Measurements from ENCODE around the gene IGFBP4. TPM values are rescaled to one million over a fixed set of nuclear protein-coding genes. Genes with fewer than 3 reads are reported as not detected.
A peak's percentile ranks its signal among the peaks of the same experiment; 100 is the strongest.

Gene IGFBP4
- total and polyA plus RNA-seq, 7 donors: 44.2 to 106 (median 65.1) TPM

DNA sequence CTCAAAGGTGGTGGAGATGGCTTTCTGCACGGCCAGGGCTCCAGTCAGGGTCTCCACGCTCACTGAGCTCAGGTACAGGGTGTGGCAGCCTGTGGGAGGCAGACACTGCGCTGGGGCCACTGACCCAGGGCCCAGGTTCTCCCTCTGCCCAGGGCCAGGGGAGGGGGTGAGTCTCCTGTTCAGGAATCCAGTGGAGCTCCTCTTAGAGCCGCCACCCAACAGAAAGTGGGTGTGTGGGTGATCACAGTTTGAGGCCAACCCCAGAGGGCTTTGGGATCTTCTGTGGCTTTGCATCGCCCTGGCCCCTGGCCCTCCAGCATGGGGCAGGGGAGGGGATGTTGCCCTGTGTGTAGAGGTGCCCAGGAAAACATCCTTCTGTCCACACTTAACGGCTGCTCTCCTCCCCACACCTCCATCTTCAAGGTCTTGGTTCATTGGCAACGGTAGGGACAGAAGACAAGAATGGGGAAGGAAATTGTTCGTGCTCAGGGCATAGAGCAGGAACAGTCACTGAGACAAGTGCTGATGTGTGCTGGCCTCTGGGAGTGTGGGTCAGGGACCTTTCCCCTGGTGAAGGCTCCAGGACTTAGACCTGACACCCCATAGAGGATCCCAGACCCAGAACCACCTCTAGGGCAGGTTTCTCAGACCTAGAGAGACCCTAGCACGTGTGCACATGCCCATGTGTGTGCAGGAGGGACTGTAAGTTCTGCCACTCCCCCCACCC, 36.7 kb downstream of the IGFBP4 start:
- H3K9me3 ChIP-seq: no peaks in the 10 kb centered on the region
- no peak for ATAC-seq
- no peaks in the 10 kb centered on the region for H3K4me1 ChIP-seq
- no peaks in the 10 kb centered on the region for H3K36me3 ChIP-seq (ENCODE audit: insufficient read depth in 1 of 2, low read depth in 1 of 2)
- intact Hi-C loops (cut with DNase I): loop anchor here (5.0 kb wide), 2 partner anchors 38 to 43 kb away; partner anchors contain the start of gene IGFBP4 (in 1 of the 2)
- no peak overlapping the region for H3K4me3 ChIP-seq
- H3K27ac ChIP-seq: no peak overlapping the region
- TF ChIP-seq, protein P1, sequence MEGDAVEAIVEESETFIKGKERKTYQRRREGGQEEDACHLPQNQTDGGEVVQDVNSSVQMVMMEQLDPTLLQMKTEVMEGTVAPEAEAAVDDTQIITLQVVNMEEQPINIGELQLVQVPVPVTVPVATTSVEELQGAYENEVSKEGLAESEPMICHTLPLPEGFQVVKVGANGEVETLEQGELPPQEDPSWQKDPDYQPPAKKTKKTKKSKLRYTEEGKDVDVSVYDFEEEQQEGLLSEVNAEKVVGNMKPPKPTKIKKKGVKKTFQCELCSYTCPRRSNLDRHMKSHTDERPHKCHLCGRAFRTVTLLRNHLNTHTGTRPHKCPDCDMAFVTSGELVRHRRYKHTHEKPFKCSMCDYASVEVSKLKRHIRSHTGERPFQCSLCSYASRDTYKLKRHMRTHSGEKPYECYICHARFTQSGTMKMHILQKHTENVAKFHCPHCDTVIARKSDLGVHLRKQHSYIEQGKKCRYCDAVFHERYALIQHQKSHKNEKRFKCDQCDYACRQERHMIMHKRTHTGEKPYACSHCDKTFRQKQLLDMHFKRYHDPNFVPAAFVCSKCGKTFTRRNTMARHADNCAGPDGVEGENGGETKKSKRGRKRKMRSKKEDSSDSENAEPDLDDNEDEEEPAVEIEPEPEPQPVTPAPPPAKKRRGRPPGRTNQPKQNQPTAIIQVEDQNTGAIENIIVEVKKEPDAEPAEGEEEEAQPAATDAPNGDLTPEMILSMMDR (IDR thresholded peaks at IDR 0.05): no peak
- DNase-seq: no peak
- WGBS, 3 donors: 76 to 81% (median 77%) methylated on average over 7 to 9 of the region's 9 CpGs
- H3K27me3 ChIP-seq (ENCODE audit: insufficient read depth in 3 of 3, low read length in 2 of 3): no peaks in the 10 kb centered on the region

DNA sequence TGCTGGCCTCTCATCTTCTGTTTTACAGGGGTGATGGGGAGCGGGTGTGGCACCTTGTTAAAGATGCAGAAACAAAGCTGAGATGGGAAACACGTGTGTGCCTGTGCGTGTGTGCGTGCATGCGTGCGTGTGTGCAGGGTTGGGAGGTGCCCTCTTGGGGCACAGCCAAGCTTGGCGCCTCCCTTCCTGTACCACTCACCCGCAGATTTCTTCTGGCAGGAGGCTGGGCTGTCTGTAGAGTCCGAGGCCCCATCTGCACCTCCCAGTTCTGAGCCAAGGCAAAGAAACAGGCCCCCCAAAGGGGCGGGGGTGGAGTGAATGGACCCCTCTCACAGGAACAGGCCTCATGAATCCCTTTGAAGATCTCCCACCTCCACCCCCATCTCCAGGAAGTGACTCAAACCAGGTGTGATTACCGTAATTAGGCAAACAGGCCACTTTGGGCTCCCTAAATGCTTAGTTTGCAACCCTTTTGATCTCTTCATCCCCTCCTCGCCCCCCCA, 37.3 kb downstream of the IGFBP4 start:
- 49 to 60% (median 55%) methylated on average over 12 of the region's 12 CpGs for WGBS, 3 donors
- H3K4me3 ChIP-seq: no peak overlapping the region
- H3K36me3 ChIP-seq (ENCODE audit: insufficient read depth in 1 of 2, low read depth in 1 of 2): no peaks in the 10 kb centered on the region
- intact Hi-C loops (cut with DNase I): no loop called here
- TF ChIP-seq, protein P1 (IDR thresholded peaks at IDR 0.05): no peak
- no peaks in the 10 kb centered on the region for H3K9me3 ChIP-seq
- H3K4me1 ChIP-seq: no peaks in the 10 kb centered on the region
- H3K27ac ChIP-seq: no peak overlapping the region
- DNase-seq (no peak), ATAC-seq (peak in 3 of 4 donors; percentile 9 to 26 (median 25))
- no peaks in the 10 kb centered on the region for H3K27me3 ChIP-seq (ENCODE audit: insufficient read depth in 3 of 3, low read length in 2 of 3)

DNA sequence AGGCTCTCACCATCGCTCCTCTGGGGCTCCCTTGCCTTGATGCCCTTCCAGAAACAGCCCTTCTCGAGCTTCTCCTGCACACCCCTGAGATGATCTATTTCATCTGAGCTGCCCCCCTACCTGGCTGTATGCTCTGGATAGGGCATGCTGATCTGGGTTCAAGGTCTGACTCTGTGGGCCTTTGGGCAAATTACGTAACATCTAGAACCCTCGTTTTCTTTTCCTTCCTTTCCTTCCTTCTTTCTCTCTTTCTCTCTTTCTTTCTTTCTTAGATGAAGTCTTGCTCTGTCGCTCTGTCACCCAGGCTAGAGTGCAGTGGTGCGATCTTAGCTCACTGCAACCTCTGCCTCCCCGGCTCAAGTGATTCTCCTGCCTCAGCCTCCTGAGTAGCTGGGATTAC, 37.9 kb downstream of the IGFBP4 start:
- no peaks in the 10 kb centered on the region for H3K9me3 ChIP-seq
- WGBS, 3 donors: 85 to 88% (median 85%) methylated on average over 7 of the region's 7 CpGs
- TF ChIP-seq, protein P1 (IDR thresholded peaks at IDR 0.05): no peak
- intact Hi-C loops (cut with DNase I): no loop called here
- H3K27ac ChIP-seq: no peak overlapping the region
- H3K4me3 ChIP-seq: no peak overlapping the region
- H3K36me3 ChIP-seq (ENCODE audit: insufficient read depth in 1 of 2, low read depth in 1 of 2): no peaks in the 10 kb centered on the region
- DNase-seq (no peak), ATAC-seq (no peak)
- no peaks in the 10 kb centered on the region for H3K4me1 ChIP-seq
- no peaks in the 10 kb centered on the region for H3K27me3 ChIP-seq (ENCODE audit: insufficient read depth in 3 of 3, low read length in 2 of 3)

DNA sequence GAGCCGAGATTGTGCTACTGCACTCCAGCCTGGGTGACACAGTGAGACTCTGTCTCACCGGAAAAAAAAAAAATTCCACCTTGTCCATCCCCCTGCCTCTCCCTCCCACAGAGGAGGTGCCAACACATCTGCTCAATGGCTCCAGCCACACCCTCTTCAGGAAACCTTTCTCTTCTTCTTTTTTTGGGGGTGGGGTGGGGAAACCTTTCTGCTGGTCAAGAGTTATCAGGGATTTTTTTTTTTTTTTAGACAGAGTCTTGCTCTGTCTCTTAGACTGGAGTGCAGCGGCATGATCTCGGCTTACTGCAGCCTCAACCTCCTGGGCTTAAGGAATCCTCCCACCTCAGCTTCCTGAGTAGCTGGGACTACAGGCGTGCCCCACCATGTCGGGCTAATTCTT, 39.5 kb downstream of the IGFBP4 start:
- intact Hi-C loops (cut with DNase I): no loop called here
- 84 to 90% (median 86%) methylated on average over 6 of the region's 6 CpGs for WGBS, 3 donors

More for the DNA sequence above, 39.5 kb downstream of the IGFBP4 start:
- DNase-seq (no peak), ATAC-seq (no peak)
- Histone ChIP-seq H3K9me3 (no peaks in the 10 kb centered on the region), H3K4me1 (no peaks in the 10 kb centered on the region), H3K27me3 (ENCODE audit: insufficient read depth in 3 of 3, low read length in 2 of 3) (no peaks in the 10 kb centered on the region), H3K4me3 (no peak overlapping the region), H3K27ac (no peak overlapping the region), H3K36me3 (ENCODE audit: insufficient read depth in 1 of 2, low read depth in 1 of 2) (no peaks in the 10 kb centered on the region)
- TF ChIP-seq, protein P1 (IDR thresholded peaks at IDR 0.05): no peak

Measured in psoas muscle (tissue), 8 donors.